Mammary epithelial cell (primary cell): ENCODE data around the gene WSB1.

Experiments used
- CTCF ChIP-seq, 2 donors: IDR thresholded peaks in 1 of 2; conservative IDR thresholded peaks in 1 of 2; 2 replicates each; pipeline ENCODE4 v1.5.1; 2011 to 2012; ENCODE audit warnings: inconsistent platforms in 2 of 2, low read length in 2 of 2, mild to moderate bottlenecking in 2 of 2, control low read depth in 1 of 2, low read depth in 1 of 2; ENCODE audit not compliant: insufficient read depth in 1 of 2; ENCODE audit errors: extremely low read depth in 1 of 2
- EZH2 ChIP-seq: IDR thresholded peaks from 2 replicates; pipeline ENCODE4 v1.6.1; 2012; ENCODE audit warnings: low read length, inconsistent platforms, borderline replicate concordance

- TF ChIP-seq CTCF (conservative IDR thresholded peaks at IDR 0.05 in 1 of 2, IDR thresholded peaks at IDR 0.05 in 1 of 2; ENCODE audit: extremely low read depth in 1 of 2, insufficient read depth in 1 of 2, low read depth in 1 of 2, low read length in 2 of 2) (no peak), EZH2 (no peak)
Observed at GRCh38 chr17:27363326-27363725, 69.4 kb downstream of the WSB1 start.
